Fibroblast of skin of scalp (primary cell): ENCODE results near the gene SHOC1. TPM values are rescaled to one million over a fixed set of nuclear protein-coding genes. Genes with fewer than 3 reads are reported as not detected.
"Not testable (repeated sequence)": the region's sequence is repeated elsewhere in the genome, so short reads cannot be mapped to it uniquely, and the experiment has no call there.

Experiments used
- DNase-seq: peaks from one replicate; pipeline ENCODE4 v3.0.0-alpha.2; 2013
- polyA plus RNA-seq, 2 experiments: library from polyadenylated mRNA; unstranded; fragments of 120-200 nt; gene quantifications; one replicate each; pipeline ENCODE4 v1.2.1, GENCODE V29; 2013; ENCODE audit not compliant: insufficient read length in 2 of 2

The SHOC1 gene
- not detected for polyA plus RNA-seq (2013, experiment 1 of 2; ENCODE audit: insufficient read length)
- 0.04 TPM for polyA plus RNA-seq (2013, experiment 2 of 2; ENCODE audit: insufficient read length)

GRCh38 chr9:111794835-111795556, at the start of gene SHOC1:
Gene SHOC1, minus strand, starts transcription at chr9:111794937. Its CDS starts 3,519 bp downstream, at chr9:111791418.
- no peak for DNase-seq

GRCh38 chr9:111843971-111844370, 49.2 kb upstream of the SHOC1 start:
- no peak for DNase-seq

- DNase-seq = peak; percentile 45
These were observed 47.6 kb upstream of the SHOC1 start for GRCh38 chr9:111842313-111842712.

- no peak for DNase-seq
These were observed 45.7 kb upstream of the SHOC1 start for GRCh38 chr9:111840442-111840841.

GRCh38 chr9:111839987-111840386, 45.2 kb upstream of the SHOC1 start:
- DNase-seq = peak; percentile 65

GRCh38 chr9:111839387-111839786, 44.6 kb upstream of the SHOC1 start:
- peak; percentile 18 for DNase-seq

GRCh38 chr9:111838439-111838838, 43.7 kb upstream of the SHOC1 start:
- DNase-seq = no peak

GRCh38 chr9:111836311-111836710, 41.6 kb upstream of the SHOC1 start:
- peak; percentile 22 for DNase-seq

- peak; percentile 22 for DNase-seq
These were observed 39.2 kb upstream of the SHOC1 start for GRCh38 chr9:111833941-111834340.

- DNase-seq = no peak
These were observed 37.7 kb upstream of the SHOC1 start for GRCh38 chr9:111832449-111832848.

- DNase-seq = peak; percentile 45
These were observed 36.8 kb upstream of the SHOC1 start for GRCh38 chr9:111831371-111832108.

- peak; percentile 44 for DNase-seq
These were observed 33.5 kb upstream of the SHOC1 start for GRCh38 chr9:111828193-111828592.

GRCh38 chr9:111825468-111826145, 30.9 kb upstream of the SHOC1 start:
- peak; percentile 37 for DNase-seq

- DNase-seq = no peak
These were observed 26.3 kb upstream of the SHOC1 start for GRCh38 chr9:111821006-111821528.

- no peak for DNase-seq
These were observed 24.6 kb upstream of the SHOC1 start for GRCh38 chr9:111819360-111819759.

- no peak for DNase-seq
These were observed 20.7 kb upstream of the SHOC1 start for GRCh38 chr9:111815285-111816070.

GRCh38 chr9:111812337-111812736, 17.6 kb upstream of the SHOC1 start:
- DNase-seq = no peak

GRCh38 chr9:111810908-111811307, 16.2 kb upstream of the SHOC1 start:
- no peak for DNase-seq

- not testable (repeated sequence) for DNase-seq
These were observed 15.7 kb upstream of the SHOC1 start for GRCh38 chr9:111810415-111810814.

GRCh38 chr9:111807197-111807596, 12.5 kb upstream of the SHOC1 start:
- DNase-seq = no peak

- no peak for DNase-seq
These were observed 11.5 kb upstream of the SHOC1 start for GRCh38 chr9:111806259-111806658.

- peak; percentile 27 for DNase-seq
These were observed 11.1 kb upstream of the SHOC1 start for GRCh38 chr9:111805830-111806241.
